Right lobe of liver (tissue), 4 donors: ENCODE measurements around the gene DEDD.

ENCODE experiments used
- POLR2A ChIP-seq: fragments of 450-650 bp; IDR thresholded peaks from one replicate; pipeline ENCODE4 v1.6.1; 2017; ENCODE audit warnings: antibody characterized with exemption, mild to moderate bottlenecking
- TF ChIP-seq, protein P1 (sequence below), 4 donors: fragments of 200-600 bp in 3 of 4; fragments of 450-650 bp in 1 of 4; IDR thresholded peaks; one replicate each; pipeline versions ENCODE4 v1.5.1 to v1.8.0; 2016 to 2022; ENCODE audit warnings: antibody characterized with exemption in 4 of 4, mild to moderate bottlenecking in 2 of 4
- donor health status: DM: no; HTN: no; CAD: no.
- donor health status: DM: no; HTN: no; CAD: no.
- donor health status: DM: no; HTN: yes; CAD: no.

DNA sequence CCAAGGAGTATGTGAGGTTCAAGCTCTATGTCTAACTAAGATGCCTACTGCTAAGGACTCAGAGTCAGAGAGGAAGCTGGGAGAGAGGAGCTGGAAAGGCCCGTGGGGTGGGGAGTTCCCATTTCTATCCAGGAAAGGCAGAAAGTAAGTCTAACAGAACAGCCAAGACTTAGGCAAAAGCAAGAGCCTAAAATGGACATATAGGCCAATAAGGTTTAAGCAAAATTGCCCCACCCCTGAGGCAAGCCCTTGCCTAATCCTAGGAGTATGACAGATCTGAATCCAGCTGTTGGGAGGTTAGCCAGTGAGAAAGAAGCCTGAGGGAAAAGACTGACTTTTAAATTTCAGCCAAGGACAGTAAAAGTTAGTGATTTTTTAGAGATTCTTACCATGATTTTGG is 35.9 kb downstream of the DEDD start:
- TF ChIP-seq, protein P1, sequence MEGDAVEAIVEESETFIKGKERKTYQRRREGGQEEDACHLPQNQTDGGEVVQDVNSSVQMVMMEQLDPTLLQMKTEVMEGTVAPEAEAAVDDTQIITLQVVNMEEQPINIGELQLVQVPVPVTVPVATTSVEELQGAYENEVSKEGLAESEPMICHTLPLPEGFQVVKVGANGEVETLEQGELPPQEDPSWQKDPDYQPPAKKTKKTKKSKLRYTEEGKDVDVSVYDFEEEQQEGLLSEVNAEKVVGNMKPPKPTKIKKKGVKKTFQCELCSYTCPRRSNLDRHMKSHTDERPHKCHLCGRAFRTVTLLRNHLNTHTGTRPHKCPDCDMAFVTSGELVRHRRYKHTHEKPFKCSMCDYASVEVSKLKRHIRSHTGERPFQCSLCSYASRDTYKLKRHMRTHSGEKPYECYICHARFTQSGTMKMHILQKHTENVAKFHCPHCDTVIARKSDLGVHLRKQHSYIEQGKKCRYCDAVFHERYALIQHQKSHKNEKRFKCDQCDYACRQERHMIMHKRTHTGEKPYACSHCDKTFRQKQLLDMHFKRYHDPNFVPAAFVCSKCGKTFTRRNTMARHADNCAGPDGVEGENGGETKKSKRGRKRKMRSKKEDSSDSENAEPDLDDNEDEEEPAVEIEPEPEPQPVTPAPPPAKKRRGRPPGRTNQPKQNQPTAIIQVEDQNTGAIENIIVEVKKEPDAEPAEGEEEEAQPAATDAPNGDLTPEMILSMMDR (IDR thresholded peaks at IDR 0.05) = no peak
- TF ChIP-seq POLR2A = no peak
